Measurements from ENCODE around the gene HIGD1C.
"Not testable (repeated sequence)": the region's sequence is repeated elsewhere in the genome, so short reads cannot be mapped to it uniquely, and the experiment has no call there.

HIGD1C gene

DNA sequence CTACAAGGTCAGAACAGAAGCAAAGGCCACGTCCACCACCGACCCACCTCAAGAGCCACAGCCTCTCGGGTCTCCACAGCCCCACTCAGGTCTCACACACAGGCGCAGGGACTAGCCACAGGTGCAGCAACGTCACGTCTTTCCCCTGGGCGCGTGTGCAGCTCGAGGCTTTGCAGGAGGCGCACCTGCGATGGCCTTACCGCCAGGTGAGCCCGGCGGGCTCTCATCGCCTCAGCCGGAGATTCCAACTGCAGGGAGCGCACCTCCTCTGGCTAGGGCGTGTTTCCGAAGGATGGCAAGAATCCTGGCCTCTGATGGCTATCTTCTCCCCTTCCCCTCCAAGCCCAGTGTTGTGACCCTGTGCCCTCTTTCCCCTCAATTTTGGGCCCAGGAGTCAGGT, at the start of gene HIGD1C:
HIGD1C (plus strand) TSS at position 35 of the 400 bp plus-strand sequence. CDS start 1,455 bp downstream, outside the sequence.
- DNase-seq (no peak), ATAC-seq (no peak)
- Mint-ChIP-seq H3K9me3 (no peaks in the 10 kb centered on the region), H3K4me3 (no peak within 1 kb of the TSS), H3K4me1 (no peaks in the 10 kb centered on the region), H3K27ac (no peak within 1 kb of the TSS), H3K36me3 (ENCODE audit: low read depth) (no peaks in the 10 kb centered on the region), H3K27me3 (no peaks in the 10 kb centered on the region)

- H3K4me1 Mint-ChIP-seq; H3K4me3 Mint-ChIP-seq; H3K27ac Mint-ChIP-seq; DNase-seq; H3K27me3 Mint-ChIP-seq; H3K36me3 Mint-ChIP-seq (ENCODE audit: low read depth); ATAC-seq: not testable (repeated sequence)
- peaks cover 20% of the 10 kb centered on the region for H3K9me3 Mint-ChIP-seq
These were observed 43.9 kb upstream of the HIGD1C start for GRCh38 chr12:50908479-50908878.

- ATAC-seq; DNase-seq; H3K27me3 Mint-ChIP-seq; H3K27ac Mint-ChIP-seq; H3K4me1 Mint-ChIP-seq; H3K36me3 Mint-ChIP-seq (ENCODE audit: low read depth); H3K4me3 Mint-ChIP-seq: not testable (repeated sequence)
- peaks cover 43% of the 10 kb centered on the region for H3K9me3 Mint-ChIP-seq
These were observed 40.0 kb upstream of the HIGD1C start for GRCh38 chr12:50912361-50912760.

- peaks cover 47% of the 10 kb centered on the region for H3K9me3 Mint-ChIP-seq
- H3K27me3 Mint-ChIP-seq, result no peaks in the 10 kb centered on the region
- no peak for DNase-seq
- no peak overlapping the region for H3K4me3 Mint-ChIP-seq
- H3K27ac Mint-ChIP-seq, result no peak overlapping the region
- no peaks in the 10 kb centered on the region for H3K4me1 Mint-ChIP-seq
- H3K36me3 Mint-ChIP-seq (ENCODE audit: low read depth), result peaks cover 5% of the 10 kb centered on the region
- no peak for ATAC-seq
These were observed 39.1 kb upstream of the HIGD1C start for GRCh38 chr12:50913224-50913623.

GRCh38 chr12:50914872-50915484, 37.4 kb upstream of the HIGD1C start:
- Mint-ChIP-seq H3K4me3 (no peak overlapping the region), H3K9me3 (peaks cover 47% of the 10 kb centered on the region), H3K4me1 (peaks cover 11% of the 10 kb centered on the region), H3K36me3 (ENCODE audit: low read depth) (peaks cover 5% of the 10 kb centered on the region), H3K27me3 (no peaks in the 10 kb centered on the region), H3K27ac (no peak overlapping the region)
- ATAC-seq (no peak), DNase-seq (no peak)

GRCh38 chr12:50916292-50916691, 36.1 kb upstream of the HIGD1C start:
- Mint-ChIP-seq H3K36me3 (ENCODE audit: low read depth) (peaks cover 5% of the 10 kb centered on the region), H3K27ac (no peak overlapping the region), H3K4me3 (no peak overlapping the region), H3K4me1 (peaks cover 16% of the 10 kb centered on the region), H3K27me3 (no peaks in the 10 kb centered on the region), H3K9me3 (peaks cover 43% of the 10 kb centered on the region)
- DNase-seq (no peak), ATAC-seq (no peak)

DNA sequence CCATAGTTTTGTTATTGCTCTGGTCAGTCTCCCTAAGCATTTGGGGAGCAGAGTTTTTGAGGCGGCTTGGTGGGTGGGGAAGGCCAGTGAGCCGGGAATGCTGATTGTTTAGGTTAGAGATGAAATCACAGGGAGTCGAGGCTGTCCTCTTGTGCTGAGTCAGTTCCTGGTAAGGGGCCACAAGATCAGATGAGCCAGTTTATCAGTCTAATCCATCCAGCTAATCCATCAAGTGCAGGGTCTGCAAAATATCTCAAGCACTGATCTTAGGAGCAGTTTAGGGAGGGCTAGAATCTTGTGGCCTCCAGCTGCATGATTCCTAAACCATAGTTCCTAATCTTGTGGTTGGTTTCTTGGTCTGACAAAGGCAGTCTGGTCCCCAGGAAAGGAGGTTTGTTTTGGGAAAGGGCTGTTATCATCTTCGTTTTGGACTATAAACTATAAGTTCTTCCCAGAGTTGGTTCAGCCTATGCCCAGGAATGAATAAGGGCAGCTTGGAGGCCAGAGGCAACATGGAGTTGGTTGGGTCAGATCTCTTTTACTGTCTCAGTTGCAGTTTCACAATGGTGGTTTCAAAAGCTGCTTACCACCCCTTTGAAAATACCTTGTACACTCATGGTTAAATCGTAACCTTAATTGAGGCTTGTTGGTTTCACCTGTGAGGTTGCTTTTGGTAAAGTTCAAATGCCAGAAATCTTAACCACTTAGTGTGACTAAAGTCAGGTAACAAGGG, 33.6 kb upstream of the HIGD1C start:
- no peak overlapping the region for H3K27ac Mint-ChIP-seq
- no peak for ATAC-seq
- no peak for DNase-seq
- H3K4me3 Mint-ChIP-seq, result no peak overlapping the region
- H3K9me3 Mint-ChIP-seq, result peaks cover 24% of the 10 kb centered on the region
- H3K36me3 Mint-ChIP-seq (ENCODE audit: low read depth), result peaks cover 5% of the 10 kb centered on the region
- H3K27me3 Mint-ChIP-seq, result no peaks in the 10 kb centered on the region
- H3K4me1 Mint-ChIP-seq, result peaks cover 29% of the 10 kb centered on the region

- DNase-seq (no peak), ATAC-seq (no peak)
- peaks cover 2% of the 10 kb centered on the region for H3K9me3 Mint-ChIP-seq
- peak overlapping the region; percentile 88 for H3K27ac Mint-ChIP-seq
- H3K27me3 Mint-ChIP-seq, result no peaks in the 10 kb centered on the region
- H3K36me3 Mint-ChIP-seq (ENCODE audit: low read depth), result peaks cover 1% of the 10 kb centered on the region
- peaks cover 60% of the 10 kb centered on the region for H3K4me1 Mint-ChIP-seq
- H3K4me3 Mint-ChIP-seq, result peak overlapping the region; percentile 42
These were observed 29.5 kb upstream of the HIGD1C start for GRCh38 chr12:50922820-50923219.

DNA sequence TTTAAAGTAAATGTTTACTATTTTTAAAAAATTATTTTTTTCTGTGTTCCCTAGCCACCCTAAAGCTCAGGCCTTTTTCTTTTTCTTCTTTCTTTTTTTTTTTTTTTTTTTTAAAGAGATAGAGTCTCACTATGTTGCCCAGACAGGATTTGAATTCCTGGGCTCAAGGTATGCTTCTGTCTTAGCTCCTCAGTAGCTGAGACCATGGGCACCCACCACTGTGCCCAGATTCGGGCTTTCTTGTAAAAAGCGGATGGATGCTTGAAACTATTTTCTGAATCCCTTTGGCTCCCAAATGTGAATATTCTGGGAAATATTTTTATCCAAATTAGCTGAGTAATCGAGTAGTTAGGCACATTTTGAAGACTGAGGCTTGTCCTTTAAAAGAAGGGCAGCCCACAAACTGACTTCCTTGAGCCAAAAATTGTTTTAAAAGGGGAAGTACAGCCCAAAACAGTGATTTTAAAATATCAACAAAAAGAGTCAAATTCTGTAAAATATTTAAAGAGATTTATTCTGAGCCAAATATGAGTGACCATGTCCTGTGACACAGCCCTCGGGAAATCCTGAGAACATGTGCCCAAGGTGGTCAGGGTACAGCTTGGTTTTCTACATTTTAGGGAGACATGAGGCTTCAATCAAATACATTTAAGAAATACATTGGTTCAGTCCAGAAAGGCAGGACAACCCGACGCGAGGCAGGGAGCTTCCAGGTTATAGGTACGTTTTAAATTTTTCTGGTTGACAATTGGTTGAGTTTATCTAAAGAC, 28.8 kb upstream of the HIGD1C start:
- Mint-ChIP-seq H3K27me3 (no peaks in the 10 kb centered on the region), H3K27ac (peak overlapping the region; percentile 88), H3K4me1 (peaks cover 62% of the 10 kb centered on the region), H3K36me3 (ENCODE audit: low read depth) (no peaks in the 10 kb centered on the region), H3K4me3 (peak overlapping the region; percentile 77), H3K9me3 (no peaks in the 10 kb centered on the region)
- ATAC-seq, result no peak
- DNase-seq, result no peak

DNA sequence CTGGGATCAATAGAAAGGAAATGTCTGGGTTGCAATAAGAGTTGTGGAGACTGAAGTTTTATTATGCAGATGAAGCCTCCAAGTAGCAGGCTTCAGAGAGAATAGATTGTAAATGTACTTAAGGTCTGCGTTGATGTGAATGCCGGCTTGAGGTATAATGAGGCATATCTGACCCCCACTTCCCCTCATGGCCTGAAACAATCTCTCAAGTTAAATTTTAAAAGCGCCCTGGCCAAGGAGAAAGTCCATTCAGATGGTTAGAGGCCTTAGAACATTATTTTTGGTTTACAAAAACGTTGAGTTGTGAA, 28.3 kb upstream of the HIGD1C start:
- ATAC-seq (peak; percentile 7), DNase-seq (no peak)
- Mint-ChIP-seq H3K36me3 (ENCODE audit: low read depth) (no peaks in the 10 kb centered on the region), H3K4me3 (peak overlapping the region; percentile 77), H3K27ac (peak overlapping the region; percentile 88), H3K4me1 (peaks cover 59% of the 10 kb centered on the region), H3K9me3 (no peaks in the 10 kb centered on the region), H3K27me3 (no peaks in the 10 kb centered on the region)

DNA sequence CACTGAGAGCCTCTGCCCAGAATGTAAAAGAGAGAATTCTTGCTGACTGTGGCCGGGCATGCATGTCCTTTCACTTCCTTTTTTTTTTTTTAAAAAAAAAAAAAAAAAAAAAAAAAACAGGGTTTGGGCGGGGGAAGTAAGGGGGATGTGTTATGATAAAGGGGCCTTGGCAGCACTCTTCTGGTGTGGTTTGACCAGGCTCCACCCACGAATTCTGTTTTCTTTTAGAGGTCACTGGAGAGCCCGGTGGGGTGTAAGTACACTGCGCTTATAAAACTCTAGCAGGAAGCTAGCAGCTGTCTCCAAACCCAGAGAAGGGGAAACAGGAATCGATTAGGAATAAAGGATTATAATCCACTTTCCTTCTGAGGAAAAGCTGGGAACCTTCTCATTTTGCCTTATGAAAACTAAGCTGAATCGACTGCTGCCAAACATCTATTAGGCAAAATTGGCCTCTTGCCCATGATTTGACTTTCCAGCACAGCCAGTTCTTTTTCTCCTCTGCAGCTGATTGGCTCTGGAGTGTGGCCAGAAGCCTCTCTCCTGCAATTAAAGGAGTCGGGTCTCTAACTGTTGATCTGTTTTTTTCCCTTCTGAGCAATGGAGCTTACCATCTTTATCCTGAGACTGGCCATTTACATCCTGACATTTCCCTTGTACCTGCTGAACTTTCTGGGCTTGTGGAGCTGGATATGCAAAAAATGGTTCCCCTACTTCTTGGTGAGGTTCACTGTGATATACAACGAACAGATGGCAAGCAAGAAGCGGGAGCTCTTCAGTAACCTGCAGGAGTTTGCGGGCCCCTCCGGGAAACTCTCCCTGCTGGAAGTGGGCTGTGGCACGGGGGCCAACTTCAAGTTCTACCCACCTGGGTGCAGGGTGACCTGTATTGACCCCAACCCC, 27.7 kb upstream of the HIGD1C start:
- ATAC-seq, result peak; percentile 90
- DNase-seq, result peak; percentile 54
- no peaks in the 10 kb centered on the region for H3K9me3 Mint-ChIP-seq
- H3K27me3 Mint-ChIP-seq, result no peaks in the 10 kb centered on the region
- H3K4me1 Mint-ChIP-seq, result peaks cover 56% of the 10 kb centered on the region
- no peaks in the 10 kb centered on the region for H3K36me3 Mint-ChIP-seq (ENCODE audit: low read depth)
- H3K4me3 Mint-ChIP-seq, result peak overlapping the region; percentile 77
- peak overlapping the region; percentile 88 for H3K27ac Mint-ChIP-seq

DNA sequence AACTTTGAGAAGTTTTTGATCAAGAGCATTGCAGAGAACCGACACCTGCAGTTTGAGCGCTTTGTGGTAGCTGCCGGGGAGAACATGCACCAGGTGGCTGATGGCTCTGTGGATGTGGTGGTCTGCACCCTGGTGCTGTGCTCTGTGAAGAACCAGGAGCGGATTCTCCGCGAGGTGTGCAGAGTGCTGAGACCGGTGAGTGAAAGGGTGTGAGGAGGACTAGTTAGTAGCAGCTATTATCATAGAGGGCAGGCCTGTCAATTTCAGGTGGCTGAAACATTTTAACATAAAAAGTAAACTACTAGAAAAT, 27.0 kb upstream of the HIGD1C start:
- Mint-ChIP-seq H3K4me1 (peaks cover 57% of the 10 kb centered on the region), H3K27me3 (no peaks in the 10 kb centered on the region), H3K36me3 (ENCODE audit: low read depth) (no peaks in the 10 kb centered on the region), H3K9me3 (no peaks in the 10 kb centered on the region), H3K27ac (no peak overlapping the region), H3K4me3 (peak overlapping the region; percentile 77)
- DNase-seq, result no peak
- ATAC-seq, result peak; percentile 42

- Mint-ChIP-seq H3K9me3 (no peaks in the 10 kb centered on the region), H3K27me3 (no peaks in the 10 kb centered on the region), H3K4me3 (peak overlapping the region; percentile 77), H3K4me1 (peaks cover 56% of the 10 kb centered on the region), H3K36me3 (ENCODE audit: low read depth) (peaks cover 2% of the 10 kb centered on the region), H3K27ac (no peak overlapping the region)
- DNase-seq, result no peak
- ATAC-seq, result no peak
These were observed 26.4 kb upstream of the HIGD1C start for GRCh38 chr12:50925920-50926319.

DNA sequence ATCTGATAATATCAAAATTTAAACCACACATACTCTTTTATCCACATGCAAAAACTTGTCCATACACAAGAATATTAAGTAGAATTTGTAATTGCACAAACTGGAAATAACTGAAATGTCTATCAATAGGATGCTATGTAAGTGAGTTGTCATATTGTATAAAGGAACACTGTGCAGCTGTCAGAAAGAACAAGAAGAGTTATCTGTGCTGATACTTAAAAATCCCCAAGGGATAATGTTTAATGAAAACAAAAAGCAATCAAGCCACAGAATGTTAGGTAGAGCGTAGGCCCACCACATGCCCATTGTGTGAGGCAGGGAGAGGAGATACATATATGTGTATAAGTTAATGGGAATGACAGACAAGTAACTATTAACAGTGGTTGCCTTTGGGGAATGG, 25.9 kb upstream of the HIGD1C start:
- peak overlapping the region; percentile 77 for H3K4me3 Mint-ChIP-seq
- ATAC-seq, result no peak
- H3K36me3 Mint-ChIP-seq (ENCODE audit: low read depth), result peaks cover 2% of the 10 kb centered on the region
- no peaks in the 10 kb centered on the region for H3K9me3 Mint-ChIP-seq
- DNase-seq, result no peak
- H3K4me1 Mint-ChIP-seq, result peaks cover 52% of the 10 kb centered on the region
- no peak overlapping the region for H3K27ac Mint-ChIP-seq
- no peaks in the 10 kb centered on the region for H3K27me3 Mint-ChIP-seq

All from activated naive CD8-positive, alpha-beta T cell treated with anti-CD3 and anti-CD28 coated beads, Interleukin-2, amount 50 U/mL, for 24 hours (primary cell).